ENCODE data around the gene SLC15A3.

Gene SLC15A3

GRCh38 chr11:60895687-60896086 is 56.3 kb downstream of the SLC15A3 start:
- in situ Hi-C loops (cut with MboI; ENCODE audit: low pct_unique_long_range_greater_than_20kb, low sequenced_read_pairs, unreplicated experiment): no loop called here
- no peak for DNase-seq (ENCODE audit: low spot score)
- no peak for TF ChIP-seq CTCF (IDR thresholded peaks at IDR 0.05; ENCODE audit: extremely low read depth, insufficient read depth, missing control alignments)

DNA sequence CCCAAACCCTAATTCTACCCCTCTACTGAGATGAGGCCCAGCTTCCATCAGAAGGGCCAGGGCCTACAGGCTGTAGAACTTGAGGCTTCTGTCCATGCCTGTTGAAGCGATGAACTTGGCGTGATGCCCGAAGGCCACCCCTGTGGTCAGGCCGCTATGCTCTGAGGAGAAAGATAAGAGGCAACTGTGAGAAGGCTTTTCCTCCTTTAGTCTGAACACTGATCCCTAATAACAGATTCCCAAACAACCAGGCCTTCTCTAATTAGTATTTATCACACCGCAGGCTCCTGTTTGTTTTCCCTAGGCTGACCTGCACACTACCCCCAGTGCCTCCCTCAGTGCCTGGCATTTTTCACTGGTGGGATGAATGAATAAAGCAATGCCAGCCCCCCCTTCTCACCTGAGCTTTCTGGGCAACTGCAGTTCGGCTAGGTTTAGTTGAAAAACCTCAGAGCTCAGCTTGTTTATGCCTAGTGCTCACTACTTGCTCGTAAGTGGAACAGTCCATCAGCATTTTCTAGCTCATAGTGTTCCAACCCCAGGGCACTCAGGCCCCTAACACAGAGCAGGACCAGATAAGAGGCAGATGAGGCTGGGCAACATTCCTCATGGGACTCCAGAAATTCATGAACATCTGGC is 60.8 kb downstream of the SLC15A3 start:
- no peak for DNase-seq (ENCODE audit: low spot score)
- no peak for TF ChIP-seq CTCF (IDR thresholded peaks at IDR 0.05; ENCODE audit: extremely low read depth, insufficient read depth, missing control alignments)
- in situ Hi-C loops (cut with MboI; ENCODE audit: low pct_unique_long_range_greater_than_20kb, low sequenced_read_pairs, unreplicated experiment): no loop called here

DNA sequence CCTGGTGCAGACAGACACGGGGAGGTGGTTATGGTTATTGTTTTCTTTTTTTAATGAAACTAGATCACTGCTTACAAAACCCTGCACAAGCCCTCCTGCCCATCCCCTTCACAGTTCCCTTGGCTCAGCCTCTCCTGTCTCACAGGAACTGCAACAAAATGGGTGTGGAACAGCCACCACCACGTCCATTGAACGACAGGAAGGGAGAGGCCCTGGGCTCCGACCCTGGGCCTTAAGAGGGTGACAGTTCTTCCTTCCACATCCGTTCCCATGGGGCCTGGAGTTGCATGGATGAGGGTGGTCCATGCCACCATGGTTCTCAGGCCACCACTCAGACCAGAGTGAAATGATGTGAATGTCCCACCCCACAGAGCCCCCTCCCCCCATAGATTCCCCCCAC is 61.3 kb downstream of the SLC15A3 start:
- DNase-seq (ENCODE audit: low spot score): no peak
- TF ChIP-seq CTCF (IDR thresholded peaks at IDR 0.05; ENCODE audit: extremely low read depth, insufficient read depth, missing control alignments): no peak
- in situ Hi-C loops (cut with MboI; ENCODE audit: low pct_unique_long_range_greater_than_20kb, low sequenced_read_pairs, unreplicated experiment): no loop called here

GRCh38 chr11:60889869-60890311 is 62.1 kb downstream of the SLC15A3 start:
- in situ Hi-C loops (cut with MboI; ENCODE audit: low pct_unique_long_range_greater_than_20kb, low sequenced_read_pairs, unreplicated experiment): loop anchor here (10.0 kb wide), 1 partner anchor 55 kb away; no protein-coding TSS in a partner anchor
- no peak for DNase-seq (ENCODE audit: low spot score)
- TF ChIP-seq CTCF (IDR thresholded peaks at IDR 0.05; ENCODE audit: extremely low read depth, insufficient read depth, missing control alignments): no peak

GRCh38 chr11:60887556-60887955 is 64.4 kb downstream of the SLC15A3 start:
- in situ Hi-C loops (cut with MboI; ENCODE audit: low pct_unique_long_range_greater_than_20kb, low sequenced_read_pairs, unreplicated experiment): loop anchor here (10.0 kb wide), 1 partner anchor 53 kb away; no protein-coding TSS in a partner anchor
- DNase-seq (ENCODE audit: low spot score): peak; percentile 39
- TF ChIP-seq CTCF (IDR thresholded peaks at IDR 0.05; ENCODE audit: extremely low read depth, insufficient read depth, missing control alignments): peak; percentile 52

Measured in GM13977 (cell line).